NT2/D1 (cell line): ENCODE data around the gene NOB1.

Experiments used
- SUZ12 ChIP-seq: IDR thresholded peaks from 2 replicates; pipeline ENCODE4 v1.6.1; 2011; ENCODE audit not compliant: insufficient read length, insufficient read depth; ENCODE audit errors: extremely low read depth
- YY1 ChIP-seq: IDR thresholded peaks from 2 replicates; pipeline ENCODE4 v1.6.1; 2011; ENCODE audit not compliant: insufficient read length, insufficient read depth
- ZNF274 ChIP-seq: IDR thresholded peaks from 2 replicates; pipeline ENCODE4 v1.6.1; 2011; ENCODE audit warnings: mild to moderate bottlenecking, low read depth, low read length

DNA sequence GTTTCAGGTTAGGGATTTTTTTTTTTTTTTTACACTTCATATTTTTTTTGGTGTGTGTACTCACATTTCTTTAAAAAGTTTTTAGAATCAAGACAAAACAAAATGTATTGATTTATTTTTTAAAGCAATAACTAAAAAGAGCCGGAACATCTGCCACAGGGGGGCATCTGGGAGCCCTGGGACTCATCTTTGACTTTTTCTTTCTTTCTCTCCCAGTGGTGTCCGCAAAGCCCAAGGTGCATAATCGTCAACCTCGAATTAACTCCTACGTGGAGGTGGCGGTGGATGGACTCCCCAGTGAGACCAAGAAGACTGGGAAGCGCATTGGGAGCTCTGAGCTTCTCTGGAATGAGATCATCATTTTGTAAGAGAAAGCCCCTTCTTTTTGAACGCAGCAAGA, 43.7 kb upstream of the NOB1 start:
- TF ChIP-seq YY1 (no peak), SUZ12 (no peak), ZNF274 (no peak)
